GM12864 (cell line): ENCODE data around the gene NPPB.

ENCODE experiments used
- DNase-seq: peaks from one replicate; pipeline ENCODE4 v3.0.0-alpha.2; 2011; ENCODE audit warnings: low read depth
- H3K4me3 ChIP-seq: 2 replicates; pipeline ENCODE4 v1.5.1; 2011; ENCODE audit warnings: mild to moderate bottlenecking, low read depth, low read length, control low read depth
- CTCF ChIP-seq: IDR thresholded peaks from 2 replicates; pipeline ENCODE4 v1.5.1; 2011; ENCODE audit warnings: low read depth, mild to moderate bottlenecking, moderate library complexity, low read length, control low read depth, inconsistent platforms; ENCODE audit errors: missing control alignments

Gene NPPB

GRCh38 chr1:11831945-11832725, 26.6 kb downstream of the NPPB start:
- H3K4me3 ChIP-seq = no peak overlapping the region
- no peak for TF ChIP-seq CTCF
- DNase-seq = no peak

- H3K4me3 ChIP-seq = no peak overlapping the region
Observed at GRCh38 chr1:11828511-11828910, 30.2 kb downstream of the NPPB start.

GRCh38 chr1:11826946-11827345, 31.8 kb downstream of the NPPB start:
- H3K4me3 ChIP-seq = no peak overlapping the region
- no peak for DNase-seq
- no peak for TF ChIP-seq CTCF

More at GRCh38 chr1:11828511-11828910, 30.2 kb downstream of the NPPB start:
- no peak for TF ChIP-seq CTCF
- no peak for DNase-seq

GRCh38 chr1:11825131-11825530, 33.6 kb downstream of the NPPB start:
- TF ChIP-seq CTCF = no peak
- no peak overlapping the region for H3K4me3 ChIP-seq
- DNase-seq = no peak

- H3K4me3 ChIP-seq = no peak overlapping the region
- no peak for DNase-seq
Observed at GRCh38 chr1:11823366-11824137, 35.2 kb downstream of the NPPB start.

GRCh38 chr1:11822091-11822490, 36.7 kb downstream of the NPPB start:
- H3K4me3 ChIP-seq = no peak overlapping the region
- no peak for TF ChIP-seq CTCF
- no peak for DNase-seq

More at GRCh38 chr1:11823366-11824137, 35.2 kb downstream of the NPPB start:
- no peak for TF ChIP-seq CTCF

GRCh38 chr1:11817192-11817591, 41.6 kb downstream of the NPPB start:
- no peak for DNase-seq
- TF ChIP-seq CTCF = no peak

More at GRCh38 chr1:11817192-11817591, 41.6 kb downstream of the NPPB start:
- H3K4me3 ChIP-seq = no peak overlapping the region
